NCI-H1048 (cell line): ENCODE data around the gene GALNT2.

Experiments used
- DNase-seq: peaks from one replicate; lab custom pipeline; 2025; lab: John Stamatoyannopoulos, UW

GALNT2 gene

GRCh38 chr1:230322967-230323547 is 256.0 kb downstream of the GALNT2 start:
- DNase-seq, result no peak

DNA sequence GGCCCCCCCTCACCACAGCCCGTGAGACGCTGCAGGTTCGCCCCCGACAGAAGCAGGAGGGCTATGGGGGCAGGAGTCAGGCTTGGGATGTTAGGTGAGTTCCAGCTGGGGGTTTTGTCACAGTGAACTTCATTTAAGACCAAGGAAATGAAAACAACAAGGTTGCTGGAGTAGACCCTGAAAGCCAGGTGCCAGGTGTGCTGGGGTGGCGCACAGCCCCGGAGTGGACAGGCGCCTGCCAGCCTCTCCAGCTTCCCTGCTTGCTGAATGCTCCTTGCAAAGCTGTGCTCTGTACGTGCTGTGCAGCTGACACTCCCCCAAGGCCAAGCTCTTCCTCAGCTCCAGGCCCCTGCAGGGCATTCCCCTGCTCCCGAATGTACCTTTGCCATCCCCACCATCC is 256.6 kb downstream of the GALNT2 start:
- no peak for DNase-seq

DNA sequence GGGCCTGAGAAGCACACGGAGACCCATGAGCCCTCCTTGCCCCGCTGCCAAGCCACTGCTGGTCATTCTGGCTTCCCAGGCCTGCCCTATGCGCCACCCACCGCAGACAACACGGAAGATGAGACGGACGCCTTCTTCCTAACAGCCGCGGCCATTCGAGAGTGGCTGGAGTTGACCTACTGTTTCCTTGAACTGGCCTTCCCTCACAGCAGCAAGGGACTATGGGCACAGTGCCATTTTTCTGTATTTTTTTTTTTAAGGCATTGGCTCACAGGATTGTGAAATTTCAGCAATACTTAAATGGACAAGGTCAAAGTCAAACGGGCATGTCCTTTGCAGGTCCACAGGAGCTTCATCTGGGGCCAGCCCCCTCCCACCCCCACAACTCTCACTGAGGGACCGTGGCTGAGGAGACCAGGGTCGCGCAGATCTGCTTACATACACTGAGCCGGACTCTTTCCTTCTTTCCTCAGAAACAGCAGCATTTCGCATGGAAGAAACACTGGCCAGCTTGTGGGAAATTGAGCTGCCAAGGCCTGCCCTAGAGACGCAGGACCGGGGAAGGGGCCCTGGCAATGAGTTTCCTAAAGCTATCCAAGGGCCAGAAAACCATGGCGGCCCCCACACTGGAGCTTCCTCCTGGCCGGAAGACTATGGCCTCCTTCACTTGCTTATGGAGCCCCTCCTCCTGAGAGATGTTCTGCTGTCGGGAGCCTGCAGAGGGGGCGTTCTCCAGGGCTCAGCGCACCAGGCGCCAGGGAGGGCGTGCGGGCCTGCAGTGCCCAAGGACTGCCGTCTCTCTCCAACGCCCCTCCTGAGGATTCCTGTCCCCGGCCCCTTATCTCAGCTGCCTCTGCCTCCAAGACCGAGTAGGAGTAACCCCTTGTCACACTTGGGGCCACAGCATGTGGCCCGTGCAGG is 260.2 kb downstream of the GALNT2 start:
- no peak for DNase-seq

DNA sequence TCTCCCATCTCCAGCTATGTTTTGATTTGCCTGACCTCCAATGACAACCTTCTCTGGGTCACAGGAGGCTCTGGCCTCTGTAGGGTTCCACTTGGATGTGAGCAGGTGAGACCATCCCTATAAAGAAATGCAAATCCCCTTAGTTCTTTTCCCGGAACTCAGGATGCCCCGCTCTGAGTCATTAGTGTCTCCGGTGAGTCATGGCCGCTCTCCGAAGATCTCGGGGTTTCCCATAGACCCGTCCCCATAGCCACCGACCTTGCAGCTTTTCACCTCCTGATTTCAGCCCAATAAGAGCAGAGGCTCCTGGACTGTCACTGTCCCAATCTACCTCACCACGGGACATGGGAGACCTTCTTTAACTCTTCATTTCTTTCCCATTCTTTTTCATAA is 260.9 kb downstream of the GALNT2 start:
- DNase-seq, result no peak

DNA sequence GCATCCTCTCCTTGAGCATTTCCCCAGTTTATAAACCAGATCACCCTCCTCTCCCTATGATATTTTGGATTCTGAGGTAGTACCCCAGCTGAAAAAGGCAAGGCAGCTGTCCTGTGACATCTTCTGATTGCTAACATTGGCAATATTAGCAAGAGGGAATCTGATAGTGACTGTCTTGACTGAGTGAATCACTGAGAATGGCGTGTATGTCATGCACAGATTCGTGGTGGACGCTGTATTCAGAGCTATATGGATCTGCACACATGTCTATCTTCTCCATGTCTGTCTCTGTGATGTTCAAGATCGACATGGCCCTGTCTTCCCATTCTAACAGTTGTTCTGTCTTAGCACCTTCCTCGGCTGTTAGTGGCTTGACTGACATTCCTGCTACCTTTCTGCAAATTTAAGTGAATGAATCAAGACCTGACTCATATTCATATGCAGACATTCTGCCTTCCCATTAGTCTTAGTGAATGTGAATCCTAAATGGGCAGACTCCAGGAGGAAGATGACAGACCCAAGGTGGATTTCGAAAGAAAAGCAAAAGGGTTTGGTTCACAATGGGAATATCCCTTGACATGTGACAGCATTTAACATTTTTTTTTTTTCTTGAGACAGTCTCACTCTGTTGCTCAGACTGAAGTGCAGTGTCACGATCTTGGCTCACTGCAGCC is 261.4 kb downstream of the GALNT2 start:
- DNase-seq, result no peak

GRCh38 chr1:230330157-230330556 is 263.1 kb downstream of the GALNT2 start:
- no peak for DNase-seq
